Stimulated activated CD8-positive, alpha-beta memory T cell treated with anti-CD3 and anti-CD28 coated beads, Interleukin-2, amount 100 ng/mL, for 1 hour (primary cell): Measurements from ENCODE around the gene PIP4K2B.
A peak's percentile ranks its signal among the peaks of the same experiment; 100 is the strongest.

Experiments used
- DNase-seq, 2 donors: peaks; one replicate each; pipeline ENCODE4 v3.0.0-alpha.2; 2020; ENCODE audit warnings: low read depth in 2 of 2

PIP4K2B gene

DNA sequence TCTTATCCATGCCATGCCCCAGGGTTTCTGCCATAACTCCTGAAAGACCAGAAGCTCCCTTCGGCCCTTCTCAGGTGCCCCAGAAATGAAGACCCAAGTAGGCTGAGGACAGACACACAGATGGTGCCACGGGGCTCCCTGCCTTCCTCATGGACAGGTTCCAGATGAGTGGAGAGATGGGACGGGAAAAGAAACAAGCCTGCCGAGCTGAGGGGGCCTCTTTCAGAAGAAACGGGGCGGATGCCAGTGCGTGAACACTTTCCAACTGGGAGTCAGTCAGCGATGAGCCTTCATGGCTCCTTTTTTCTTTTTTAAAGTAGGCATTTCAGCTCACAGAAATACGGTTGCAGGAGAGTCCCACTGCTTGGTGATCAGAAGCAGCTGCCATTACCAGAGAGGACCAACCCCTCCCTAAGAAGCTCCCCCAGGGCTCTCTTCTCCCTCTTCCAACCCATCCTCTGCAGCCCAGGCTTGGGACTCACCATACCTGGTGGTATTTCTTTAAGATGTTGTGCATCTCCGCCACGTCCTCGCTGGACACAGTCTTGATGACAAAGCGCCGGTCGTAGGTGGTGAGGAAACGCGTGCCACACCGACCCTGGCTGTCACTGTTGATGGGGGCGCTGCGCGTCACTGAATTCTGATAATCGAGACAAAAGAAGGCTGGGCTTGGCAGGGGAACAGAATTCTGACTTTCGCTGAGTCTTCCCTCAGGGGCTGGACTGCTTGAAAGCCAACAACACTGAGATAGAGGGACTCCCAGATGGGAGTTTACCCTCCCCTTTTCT lies 19.2 kb downstream of the PIP4K2B start:
- DNase-seq, result no peak

DNA sequence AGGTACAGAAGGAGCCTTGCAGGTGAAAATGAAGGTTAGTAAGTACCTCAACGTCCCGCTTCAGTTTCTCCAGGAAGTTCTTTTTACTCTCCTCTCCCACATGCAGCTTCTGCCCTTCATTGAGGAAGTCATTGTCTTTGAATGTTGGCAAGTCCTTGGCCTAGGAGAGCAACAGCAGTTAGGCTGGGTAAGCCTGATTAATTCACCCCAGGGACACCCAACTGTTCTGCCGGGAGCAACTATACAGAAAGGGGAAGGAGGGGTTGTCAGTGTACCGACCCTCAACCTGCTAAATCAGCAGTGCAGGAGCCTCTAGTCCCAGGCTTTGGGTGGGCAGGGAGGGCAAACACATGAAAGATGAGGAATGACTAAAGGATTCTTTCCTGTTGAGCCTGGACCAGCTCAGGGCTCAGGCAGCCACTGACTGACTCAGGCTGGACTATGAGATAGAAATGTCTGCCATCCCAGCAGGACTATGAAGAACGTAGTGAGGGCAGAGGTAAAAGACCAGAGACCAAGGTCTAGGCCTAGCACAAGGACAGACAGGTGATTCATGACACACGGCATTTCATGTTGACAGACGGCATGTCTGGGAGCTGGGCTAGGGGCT lies 21.6 kb downstream of the PIP4K2B start:
- DNase-seq, result no peak

DNA sequence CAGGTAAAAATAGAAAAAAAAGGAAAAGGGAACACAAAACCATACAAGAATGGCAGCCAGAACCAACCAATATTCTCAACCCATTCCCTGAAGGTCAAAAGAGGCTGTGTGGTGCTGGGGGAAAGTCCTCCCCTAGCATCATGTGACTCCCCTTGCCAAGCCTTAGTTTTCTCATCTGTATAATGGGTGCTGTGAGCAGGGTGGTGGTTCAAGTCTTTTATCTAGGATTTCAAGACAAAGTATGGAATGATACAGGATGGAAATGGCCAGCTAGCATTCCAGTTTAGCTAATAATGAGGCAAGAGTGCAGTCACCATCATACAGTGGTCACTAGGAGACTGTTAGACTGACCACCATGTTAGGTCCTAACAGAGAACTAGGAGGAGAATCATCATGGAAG lies 26.1 kb downstream of the PIP4K2B start:
- no peak for DNase-seq

DNA sequence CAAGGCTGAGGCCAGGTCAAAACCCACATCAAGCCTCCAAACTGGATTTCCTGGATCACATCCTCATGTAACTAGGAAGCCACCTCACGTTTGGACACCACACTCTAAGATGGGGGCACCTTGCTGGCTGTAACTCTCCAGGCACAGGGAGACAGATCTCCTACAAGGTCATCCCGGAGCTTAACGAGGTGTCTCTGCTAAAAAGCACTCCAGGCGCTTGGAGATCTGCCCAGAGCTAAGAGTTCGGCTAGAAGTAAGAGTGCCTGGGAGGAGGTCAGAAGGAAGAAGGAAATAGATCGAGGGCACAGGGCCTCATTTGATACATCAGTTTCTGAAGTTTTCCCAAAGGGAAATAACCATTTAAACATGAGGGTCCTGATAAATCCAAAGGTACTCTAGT lies 30.9 kb downstream of the PIP4K2B start:
- no peak for DNase-seq

DNA sequence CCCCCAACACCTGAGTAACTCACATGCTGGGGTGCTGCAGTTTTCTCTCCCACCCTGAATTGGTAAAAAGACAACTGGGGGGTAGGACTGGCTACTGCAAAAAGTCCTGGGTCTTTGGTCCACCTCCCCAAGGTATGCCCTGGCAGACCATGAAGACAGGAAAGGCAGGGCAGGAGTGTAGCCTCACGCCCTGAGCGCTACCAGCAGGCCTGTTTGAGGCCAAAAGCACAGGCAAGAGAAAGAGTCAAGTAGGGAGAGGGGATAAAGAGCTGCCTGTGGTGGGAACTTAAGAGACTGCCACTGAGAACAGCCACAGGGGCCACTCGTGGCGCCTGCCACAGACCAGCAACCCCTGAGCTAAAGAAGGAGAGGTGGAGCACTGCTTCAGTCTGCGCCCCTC lies 33.0 kb downstream of the PIP4K2B start:
- no peak for DNase-seq

DNA sequence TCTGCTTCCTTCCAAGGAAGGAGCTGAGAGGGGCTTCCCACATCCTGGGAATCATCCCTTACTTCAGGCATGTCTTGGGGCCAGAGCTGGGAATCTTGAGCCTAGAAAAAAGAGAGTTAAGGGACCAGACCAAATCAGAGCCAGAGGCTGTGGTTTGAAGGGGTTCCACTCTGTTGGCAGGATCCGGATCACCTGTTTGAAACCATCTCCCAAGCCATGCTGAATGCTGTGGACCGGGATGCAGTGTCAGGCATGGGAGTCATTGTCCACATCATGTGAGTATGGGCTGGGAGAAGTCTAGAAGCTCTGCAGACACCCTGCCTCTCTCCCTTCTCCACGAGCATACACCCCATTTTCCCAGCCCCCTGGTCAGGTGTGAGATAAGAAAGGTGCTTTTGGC lies 37.1 kb downstream of the PIP4K2B start:
- DNase-seq, result no peak

DNA sequence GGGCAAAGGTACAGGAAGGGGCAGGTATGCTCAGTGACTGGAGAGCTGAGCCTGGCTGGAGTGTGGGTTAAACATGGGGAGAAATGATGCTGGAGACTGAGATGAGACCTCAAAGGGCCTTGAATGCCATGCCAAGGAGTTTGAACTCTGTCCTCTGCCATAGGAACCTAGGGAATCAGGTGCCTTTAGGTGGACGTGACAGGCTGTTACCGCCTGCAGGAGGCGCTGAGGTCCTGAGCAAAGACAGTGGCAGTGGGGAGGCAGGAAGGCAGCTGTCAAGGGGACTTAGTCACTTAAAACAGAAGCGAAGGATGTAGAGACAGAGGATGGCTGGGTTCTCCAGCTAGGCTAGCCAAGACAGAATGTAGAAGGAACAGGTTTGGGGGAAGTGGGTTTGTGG lies 37.7 kb downstream of the PIP4K2B start:
- DNase-seq, result no peak

DNA sequence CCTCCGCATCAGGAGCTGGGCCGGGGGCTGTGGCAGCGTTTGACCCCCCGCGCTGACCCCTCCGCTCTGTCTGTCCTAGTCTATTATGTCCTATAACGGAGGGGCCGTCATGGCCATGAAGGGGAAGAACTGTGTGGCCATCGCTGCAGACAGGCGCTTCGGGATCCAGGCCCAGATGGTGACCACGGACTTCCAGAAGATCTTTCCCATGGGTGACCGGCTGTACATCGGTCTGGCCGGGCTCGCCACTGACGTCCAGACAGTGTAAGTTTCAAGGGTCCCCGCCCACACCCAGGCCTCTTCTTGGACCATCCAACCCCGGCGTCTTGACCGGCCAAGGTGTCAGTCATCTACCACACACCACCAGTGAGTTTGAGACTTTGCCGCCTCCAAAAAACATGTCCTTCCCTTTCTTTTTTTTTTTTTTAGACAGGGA lies 46.3 kb downstream of the PIP4K2B start:
- DNase-seq, result no peak

DNA sequence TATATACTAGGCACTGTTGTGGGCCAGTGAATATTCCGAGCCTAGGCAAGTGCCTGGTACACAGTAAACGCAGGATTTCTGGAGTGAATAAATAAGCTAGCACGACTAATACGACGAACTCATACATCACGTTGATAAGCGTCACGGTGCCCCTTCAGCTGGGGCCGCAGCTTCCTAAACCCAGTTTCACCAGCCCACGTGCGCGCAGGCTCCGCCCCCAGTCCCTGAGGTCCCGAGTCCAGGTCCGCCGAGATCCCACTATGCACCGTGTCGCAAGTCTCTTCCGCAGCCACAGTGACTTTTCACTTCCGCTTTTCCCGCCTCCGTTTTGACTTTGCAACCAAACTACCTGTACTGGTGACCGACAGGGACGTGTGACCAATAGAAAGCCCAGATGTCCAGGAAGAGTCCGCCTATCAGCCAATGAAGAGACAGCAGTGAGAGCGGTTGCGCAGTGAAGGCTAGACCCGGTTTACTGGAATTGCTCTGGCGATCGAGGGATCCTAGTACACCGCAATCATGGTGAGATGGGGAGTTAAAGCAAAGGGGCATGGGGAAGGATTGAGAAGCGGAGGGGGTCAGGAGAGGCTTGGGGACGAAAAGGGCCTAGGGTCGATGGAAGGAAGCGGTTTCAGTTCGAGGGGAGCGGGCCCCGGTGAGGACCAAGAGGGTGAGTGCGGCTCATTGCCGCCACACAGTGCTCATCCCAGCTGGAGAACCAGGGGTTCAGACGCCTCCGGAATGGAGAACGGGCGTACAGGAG lies 46.9 kb downstream of the PIP4K2B start, which contains the start of gene PSMB3:
TSS of gene PSMB3 (plus strand) at position 434 of the 763 bp plus-strand sequence. CDS start at position 520, 86 bp downstream.
- peak; percentile 90 to 92 for DNase-seq

DNA sequence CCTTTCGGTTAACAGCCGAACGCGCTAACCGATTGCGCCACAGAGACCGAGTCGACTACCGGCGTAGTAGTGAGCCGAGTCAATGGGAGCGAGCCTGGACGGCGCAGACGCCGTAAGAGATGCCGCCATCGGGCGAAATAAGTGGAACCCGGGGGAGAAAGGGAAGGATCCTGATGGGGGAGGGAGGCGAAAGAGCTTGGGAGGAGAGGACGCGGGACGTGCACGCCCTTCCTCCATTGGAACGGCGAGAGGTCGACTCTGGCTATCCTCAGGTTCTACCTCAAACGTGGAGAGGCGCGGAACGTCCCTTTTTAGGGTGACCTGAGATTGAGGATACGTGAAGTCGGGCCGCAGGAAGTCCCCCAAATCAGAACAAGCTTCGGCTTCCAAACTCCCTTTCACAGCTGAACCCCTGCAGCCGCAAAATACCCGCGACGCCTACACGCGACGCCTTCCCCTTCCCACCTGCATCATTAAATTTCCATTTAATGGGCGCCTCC lies 47.5 kb downstream of the PIP4K2B start:
- peak; percentile 68 to 73 for DNase-seq

DNA sequence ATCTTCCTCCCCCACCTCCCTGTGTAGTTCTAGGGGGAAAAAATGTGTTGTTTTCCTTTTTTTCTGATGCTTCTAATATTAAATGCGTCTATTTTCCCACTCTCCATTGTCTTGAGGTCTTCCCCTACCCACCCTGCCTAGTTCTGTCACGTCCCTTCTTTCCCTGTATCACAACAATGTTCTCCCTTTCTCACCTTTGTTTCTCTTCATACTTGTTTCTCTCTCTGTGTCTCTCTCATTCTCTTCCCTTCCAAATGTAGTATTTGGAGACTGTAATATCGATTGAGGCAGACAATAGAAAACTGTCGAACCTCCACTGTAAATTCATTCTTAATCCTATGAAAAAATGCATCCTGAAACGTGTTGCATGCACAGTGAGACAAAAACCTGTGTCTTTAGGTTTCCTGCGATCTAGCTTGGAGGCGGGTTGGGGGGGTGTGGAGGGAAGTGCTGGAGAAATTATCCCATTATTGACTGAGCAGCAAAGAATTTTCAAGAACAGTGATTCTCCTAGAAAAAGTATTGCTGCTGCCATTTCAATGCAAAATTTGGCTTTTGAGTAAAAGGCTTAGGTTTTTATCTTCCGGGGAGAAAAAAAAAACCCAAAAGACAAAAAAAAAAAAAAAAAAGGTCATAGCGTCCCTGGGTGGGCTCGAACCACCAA lies 48.1 kb downstream of the PIP4K2B start:
- DNase-seq, result no peak

DNA sequence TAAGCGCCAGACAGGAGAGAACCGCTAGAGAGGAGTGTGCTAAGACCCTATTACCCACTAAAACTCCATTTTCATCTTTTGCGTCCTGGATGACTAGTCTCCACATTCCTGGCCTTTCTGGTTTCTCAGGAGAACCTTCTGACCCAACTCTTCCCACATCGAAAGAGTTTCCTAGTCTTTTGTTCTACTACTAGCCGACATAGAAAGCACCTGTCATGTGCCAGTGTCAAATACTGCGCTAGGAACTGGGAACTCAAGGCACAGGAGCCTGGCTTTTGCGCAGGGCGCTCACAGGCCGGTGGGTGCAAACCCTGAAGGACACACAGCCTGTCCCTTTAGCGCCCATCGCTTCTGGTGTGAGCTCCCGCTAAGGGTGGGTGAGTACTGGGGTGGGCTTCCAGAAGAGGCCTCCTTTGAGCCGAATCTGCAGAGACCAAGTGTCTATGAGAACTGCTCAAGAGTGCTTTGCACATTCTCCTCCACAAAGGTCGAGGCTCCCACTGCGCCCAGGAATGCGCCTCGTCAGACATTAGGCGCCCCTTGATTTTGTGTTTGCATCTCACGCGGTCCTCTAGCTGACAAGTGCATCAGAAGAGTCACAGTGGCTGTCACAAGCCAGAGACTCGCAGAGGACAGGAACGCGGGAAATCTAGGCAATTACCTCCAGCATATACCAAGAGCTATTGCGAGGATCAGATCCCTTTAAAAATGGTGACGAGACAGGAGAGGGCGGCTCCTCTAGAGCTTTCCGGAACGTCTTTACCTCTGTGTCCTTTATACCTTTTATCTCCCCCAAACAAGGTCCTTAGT lies 48.8 kb downstream of the PIP4K2B start:
- no peak for DNase-seq

DNA sequence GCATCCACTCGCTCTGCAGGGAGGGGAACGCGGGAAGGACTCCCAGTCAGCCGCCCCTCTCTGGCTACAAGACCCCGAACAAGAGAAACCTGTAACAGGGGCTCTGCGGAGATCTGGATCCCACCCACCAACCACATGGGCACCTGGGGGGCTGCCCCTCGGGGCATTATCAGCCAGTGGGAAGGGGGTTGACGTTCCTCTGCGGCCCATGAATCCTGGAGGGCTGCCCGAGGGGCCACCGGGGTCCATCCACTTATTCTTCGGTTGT lies 49.4 kb downstream of the PIP4K2B start:
- DNase-seq, result no peak

DNA sequence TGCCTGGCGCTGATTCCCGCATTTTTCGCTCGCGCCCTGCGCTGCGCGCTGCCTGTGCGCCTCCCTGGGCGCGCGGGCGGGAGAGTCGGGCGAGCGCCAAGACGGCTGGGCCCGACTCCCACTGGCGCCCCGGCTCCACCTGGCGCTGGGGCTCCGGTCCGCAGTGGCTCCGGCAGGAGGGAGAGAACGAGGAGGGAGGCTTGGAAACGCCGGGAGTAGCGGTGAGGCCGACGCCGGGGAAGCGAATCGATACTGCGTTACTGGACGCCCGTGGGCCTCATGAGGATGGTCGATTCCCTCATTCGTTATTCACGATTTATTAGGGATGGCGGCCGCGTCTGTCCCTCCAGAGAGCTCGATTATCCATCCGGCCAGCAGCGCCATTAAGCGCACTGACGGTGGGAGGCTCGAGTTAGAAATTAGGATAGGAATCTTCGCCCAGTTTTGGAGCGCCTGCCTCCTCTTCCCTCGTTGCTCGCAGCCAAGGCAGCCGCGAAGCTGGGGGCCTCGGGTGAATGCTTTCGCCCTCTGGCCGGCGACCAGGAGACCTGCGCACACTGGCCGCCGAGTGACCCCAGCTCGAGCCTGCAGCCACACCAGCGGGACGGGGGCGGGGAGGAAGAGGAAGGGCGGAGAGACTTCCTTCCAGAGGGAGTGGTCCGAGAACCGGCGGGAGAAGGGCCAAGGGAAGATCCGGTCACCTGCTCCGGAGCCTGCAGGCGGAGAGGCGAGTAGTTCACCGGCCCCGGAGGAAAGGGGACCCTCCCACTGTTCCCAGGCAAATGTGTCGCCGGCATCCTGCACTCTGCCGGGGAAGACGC lies 49.9 kb downstream of the PIP4K2B start:
- DNase-seq, result no peak

DNA sequence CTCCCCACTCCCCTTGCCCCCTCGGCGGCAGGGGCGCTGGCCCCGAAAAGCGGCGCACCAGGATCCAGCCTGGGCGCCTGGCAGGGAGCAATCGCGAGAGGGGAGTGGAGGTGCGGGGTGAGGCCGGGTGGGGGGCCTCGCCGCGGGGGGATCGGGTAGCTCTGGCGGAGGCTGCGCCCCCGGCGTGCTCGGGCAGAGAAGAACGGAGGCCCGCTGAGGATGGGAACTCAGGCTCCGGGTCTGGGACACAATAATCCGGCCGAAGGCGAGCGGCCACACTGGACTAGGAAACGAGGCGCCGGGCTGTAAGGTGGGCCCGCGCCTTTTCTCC lies 50.5 kb downstream of the PIP4K2B start:
- DNase-seq, result no peak

DNA sequence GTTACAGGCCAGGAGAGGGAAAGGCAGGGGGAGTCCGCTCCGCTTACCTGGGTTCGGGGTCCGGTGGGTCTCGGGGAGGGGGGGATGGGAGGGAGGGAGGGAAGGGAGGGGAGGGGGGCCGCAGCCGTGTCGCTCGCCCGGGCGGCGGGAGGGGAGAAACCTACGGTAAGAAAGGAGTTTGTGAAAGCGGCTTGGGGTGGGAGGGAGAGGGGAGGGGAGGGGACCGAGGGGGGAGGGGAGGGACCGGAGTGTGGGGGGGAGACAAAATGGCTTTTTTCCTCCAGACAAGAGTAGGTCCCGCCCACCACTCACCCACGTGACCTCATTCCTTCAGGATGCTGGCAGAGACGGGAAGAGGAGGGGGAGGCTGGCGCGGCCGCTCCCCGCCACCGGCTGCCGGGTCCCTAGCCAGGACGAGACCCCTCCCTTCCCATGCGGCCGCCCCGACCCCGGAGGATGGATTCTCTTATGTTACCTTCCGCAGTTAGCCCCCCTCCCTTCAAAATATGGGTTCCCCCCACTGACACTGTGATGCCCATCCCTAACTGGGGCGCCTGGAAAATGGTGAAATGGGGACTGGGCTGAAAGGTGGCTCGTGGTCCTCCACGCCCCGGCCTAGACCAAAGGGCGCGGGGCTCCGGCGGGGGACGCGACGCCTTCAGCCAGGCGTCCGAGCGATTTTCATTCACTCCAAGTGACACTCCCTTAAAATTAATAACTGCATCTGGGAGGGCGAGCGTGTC lies 51.0 kb downstream of the PIP4K2B start, which contains the start of gene PCGF2:
TSS of gene PCGF2 (minus strand) at position 188 of the 743 bp plus-strand sequence. CDS start 7,934 bp downstream, outside the sequence.
- DNase-seq, result no peak

DNA sequence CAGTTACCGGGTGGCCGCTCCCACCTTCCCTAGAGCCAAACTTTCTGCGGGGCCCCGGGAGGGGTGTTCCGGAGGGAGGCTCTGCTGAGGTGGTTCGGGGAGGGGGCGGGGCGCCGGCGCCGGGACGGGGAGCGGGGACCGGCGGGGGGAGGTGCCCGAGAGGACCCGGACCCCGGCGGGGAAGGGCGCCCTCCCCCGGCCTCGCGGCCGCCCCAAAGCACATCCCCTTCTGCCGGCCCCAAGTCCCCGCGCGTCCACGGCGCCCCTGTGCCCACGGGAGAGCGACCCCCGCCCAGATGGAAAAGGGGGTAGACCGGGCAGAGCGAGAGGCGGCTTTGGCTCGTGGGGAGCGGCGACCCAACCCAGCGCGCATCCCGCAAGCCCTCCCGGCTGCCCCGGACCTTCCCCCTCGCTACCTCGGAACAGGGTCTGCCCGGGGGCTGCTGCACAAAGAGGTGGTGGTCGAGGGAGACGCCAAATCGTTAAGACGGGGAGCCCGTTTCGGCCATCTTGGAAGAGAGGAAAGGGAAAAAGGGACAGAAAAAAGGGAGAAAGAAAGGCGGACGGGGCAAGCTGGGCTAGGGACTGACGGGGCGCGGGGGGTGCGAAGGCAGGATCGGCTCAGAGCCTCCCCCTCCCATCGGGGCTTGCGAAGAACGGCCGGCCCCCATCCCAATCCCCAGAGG lies 51.8 kb downstream of the PIP4K2B start:
- DNase-seq, result no peak

DNA sequence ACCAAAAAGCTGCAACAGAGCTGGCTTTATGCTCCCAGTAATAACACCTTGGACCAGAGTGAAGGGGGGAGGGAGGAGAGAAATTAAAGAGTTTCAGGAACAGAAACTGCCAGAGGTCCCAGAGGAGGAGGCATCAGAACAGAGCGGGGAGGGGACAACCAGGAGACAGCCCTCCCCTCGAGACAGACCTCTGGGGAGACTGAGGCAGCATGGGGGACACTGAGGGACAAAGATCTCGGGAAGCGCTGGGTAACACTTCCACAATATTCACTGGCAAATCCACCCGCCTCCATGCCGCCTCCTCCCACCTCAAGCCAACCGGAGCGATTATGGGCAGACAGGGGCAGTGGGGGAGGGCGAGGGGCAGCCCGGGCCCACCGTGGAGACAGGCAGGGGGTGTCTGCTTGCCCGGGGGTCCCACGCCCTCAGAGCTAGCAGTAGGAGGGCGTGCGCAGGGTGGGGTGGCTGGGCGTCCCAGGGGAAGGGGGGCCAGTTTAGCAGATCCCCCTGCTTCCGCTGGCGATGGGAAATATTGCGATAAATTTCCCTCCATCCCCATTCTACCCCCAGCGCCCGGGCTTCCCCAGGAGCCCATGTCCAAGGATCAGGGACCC lies 52.4 kb downstream of the PIP4K2B start:
- DNase-seq, result no peak
